Astrocyte (in vitro differentiated cells and primary cell): ENCODE data around the gene CES1.

Experiments
- EZH2 ChIP-seq: IDR thresholded peaks from 2 replicates; pipeline ENCODE4 v1.6.1; 2012; ENCODE audit warnings: mild to moderate bottlenecking, low read length, inconsistent platforms; ENCODE audit not compliant: insufficient read depth
- TF ChIP-seq, protein P1 (sequence below): IDR thresholded peaks from 2 replicates; pipeline ENCODE4 v1.5.1; 2011; ENCODE audit warnings: low read depth, mild to moderate bottlenecking, inconsistent platforms, low read length, moderate library complexity; ENCODE audit not compliant: insufficient read depth

DNA sequence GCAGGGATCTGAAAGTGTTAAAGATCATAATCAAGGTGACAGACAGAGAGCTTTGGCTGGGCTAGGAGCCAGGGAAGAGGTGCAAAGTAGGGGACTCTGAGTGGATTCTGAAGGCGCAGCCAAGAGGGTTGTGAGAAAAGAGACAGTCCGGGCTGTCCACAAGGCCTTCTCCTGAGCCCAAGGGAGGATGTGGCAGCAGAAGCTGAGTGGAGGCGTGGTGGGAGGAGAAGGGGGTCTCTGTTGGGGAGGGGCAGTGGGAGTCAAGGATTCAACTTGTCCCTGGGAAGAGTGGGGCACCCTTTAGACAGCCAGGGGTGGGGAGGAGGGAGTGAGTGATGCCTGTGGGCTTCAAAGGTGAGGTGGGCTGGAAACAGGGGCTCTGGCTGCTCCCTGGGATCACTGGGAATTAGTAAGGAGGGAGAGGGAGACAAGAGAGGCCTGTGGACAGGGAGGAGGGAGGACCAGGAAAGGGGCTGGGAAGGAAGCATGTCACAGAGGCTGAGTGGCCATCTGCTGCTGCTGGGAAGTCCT, 10.6 kb downstream of the CES1 start:
- TF ChIP-seq, protein P1, sequence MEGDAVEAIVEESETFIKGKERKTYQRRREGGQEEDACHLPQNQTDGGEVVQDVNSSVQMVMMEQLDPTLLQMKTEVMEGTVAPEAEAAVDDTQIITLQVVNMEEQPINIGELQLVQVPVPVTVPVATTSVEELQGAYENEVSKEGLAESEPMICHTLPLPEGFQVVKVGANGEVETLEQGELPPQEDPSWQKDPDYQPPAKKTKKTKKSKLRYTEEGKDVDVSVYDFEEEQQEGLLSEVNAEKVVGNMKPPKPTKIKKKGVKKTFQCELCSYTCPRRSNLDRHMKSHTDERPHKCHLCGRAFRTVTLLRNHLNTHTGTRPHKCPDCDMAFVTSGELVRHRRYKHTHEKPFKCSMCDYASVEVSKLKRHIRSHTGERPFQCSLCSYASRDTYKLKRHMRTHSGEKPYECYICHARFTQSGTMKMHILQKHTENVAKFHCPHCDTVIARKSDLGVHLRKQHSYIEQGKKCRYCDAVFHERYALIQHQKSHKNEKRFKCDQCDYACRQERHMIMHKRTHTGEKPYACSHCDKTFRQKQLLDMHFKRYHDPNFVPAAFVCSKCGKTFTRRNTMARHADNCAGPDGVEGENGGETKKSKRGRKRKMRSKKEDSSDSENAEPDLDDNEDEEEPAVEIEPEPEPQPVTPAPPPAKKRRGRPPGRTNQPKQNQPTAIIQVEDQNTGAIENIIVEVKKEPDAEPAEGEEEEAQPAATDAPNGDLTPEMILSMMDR, result no peak
- TF ChIP-seq EZH2, result no peak
